Measurements from ENCODE around the gene KRTAP29-1.

KRTAP29-1 gene

DNA sequence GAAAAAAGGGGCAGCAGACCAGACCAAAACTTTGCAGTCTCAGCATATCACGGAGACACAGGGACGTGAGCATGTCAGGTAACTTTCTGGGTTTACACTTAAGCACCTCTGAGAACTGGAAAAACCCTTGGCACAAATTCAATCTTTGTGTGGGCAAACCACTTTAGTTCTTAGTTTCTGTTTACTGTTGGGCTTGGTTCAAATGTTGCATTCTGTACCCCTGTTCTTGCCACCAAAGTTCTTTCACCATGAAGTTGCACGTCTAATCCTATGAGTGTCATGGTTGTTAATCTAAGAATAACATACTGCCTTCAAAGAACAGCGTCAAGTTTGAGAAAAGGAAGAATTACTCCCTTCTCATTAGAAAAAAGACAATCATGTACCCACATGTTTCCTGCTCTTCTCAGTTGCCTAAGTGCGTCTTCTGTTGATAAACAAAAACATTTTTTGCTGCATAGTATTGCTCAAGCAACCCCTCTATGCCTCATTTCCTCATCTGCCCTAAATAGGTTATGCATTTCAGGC is 36.4 kb upstream of the KRTAP29-1 start:
- H3K27me3 ChIP-seq (ENCODE audit: insufficient read depth, low read length): no peaks in the 10 kb centered on the region
- no peak overlapping the region for H3K9ac ChIP-seq (ENCODE audit: low read depth, low read length)
- H3K36me3 ChIP-seq (ENCODE audit: insufficient read depth, low read depth, low read length): no peaks in the 10 kb centered on the region

DNA sequence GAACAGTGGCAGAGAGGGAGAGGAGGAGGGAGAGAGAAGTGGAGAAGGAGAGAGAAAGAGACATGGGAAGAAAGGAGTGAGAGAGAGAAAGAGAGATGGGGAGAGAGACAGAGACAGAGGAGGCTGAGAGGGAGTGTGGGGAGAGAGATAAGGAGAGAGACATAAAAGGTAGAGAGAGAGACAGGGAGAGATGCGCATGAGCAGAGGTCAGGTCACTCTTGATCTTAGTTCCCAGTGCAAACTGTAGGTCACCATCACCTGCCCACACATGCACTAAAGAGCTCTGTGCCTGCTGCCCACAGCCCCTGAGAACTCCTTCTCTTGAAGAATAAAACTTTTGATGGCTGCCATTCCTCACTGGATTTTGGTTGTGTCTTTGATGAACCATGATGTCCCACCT is 33.1 kb upstream of the KRTAP29-1 start:
- no peaks in the 10 kb centered on the region for H3K27me3 ChIP-seq (ENCODE audit: insufficient read depth, low read length)
- no peaks in the 10 kb centered on the region for H3K9me3 ChIP-seq (ENCODE audit: insufficient read depth, low read depth, low read length)
- no peaks in the 10 kb centered on the region for H3K36me3 ChIP-seq (ENCODE audit: insufficient read depth, low read depth, low read length)
- no peaks in the 10 kb centered on the region for H3K4me1 ChIP-seq (ENCODE audit: insufficient read depth, low read length)
- no peak overlapping the region for H3K9ac ChIP-seq (ENCODE audit: low read depth, low read length)
- no peak overlapping the region for H3K27ac ChIP-seq (ENCODE audit: low read length)
- no peak overlapping the region for H3K4me3 ChIP-seq (ENCODE audit: low read length)

More for the DNA sequence above, 36.4 kb upstream of the KRTAP29-1 start:
- H3K4me1 ChIP-seq (ENCODE audit: insufficient read depth, low read length): no peaks in the 10 kb centered on the region
- peaks cover 10% of the 10 kb centered on the region; the same call in 1 of the 2 replicates for H3K9me3 ChIP-seq (ENCODE audit: insufficient read depth, low read depth, low read length)
- no peak overlapping the region for H3K4me3 ChIP-seq (ENCODE audit: low read length)
- no peak overlapping the region for H3K27ac ChIP-seq (ENCODE audit: low read length)

DNA sequence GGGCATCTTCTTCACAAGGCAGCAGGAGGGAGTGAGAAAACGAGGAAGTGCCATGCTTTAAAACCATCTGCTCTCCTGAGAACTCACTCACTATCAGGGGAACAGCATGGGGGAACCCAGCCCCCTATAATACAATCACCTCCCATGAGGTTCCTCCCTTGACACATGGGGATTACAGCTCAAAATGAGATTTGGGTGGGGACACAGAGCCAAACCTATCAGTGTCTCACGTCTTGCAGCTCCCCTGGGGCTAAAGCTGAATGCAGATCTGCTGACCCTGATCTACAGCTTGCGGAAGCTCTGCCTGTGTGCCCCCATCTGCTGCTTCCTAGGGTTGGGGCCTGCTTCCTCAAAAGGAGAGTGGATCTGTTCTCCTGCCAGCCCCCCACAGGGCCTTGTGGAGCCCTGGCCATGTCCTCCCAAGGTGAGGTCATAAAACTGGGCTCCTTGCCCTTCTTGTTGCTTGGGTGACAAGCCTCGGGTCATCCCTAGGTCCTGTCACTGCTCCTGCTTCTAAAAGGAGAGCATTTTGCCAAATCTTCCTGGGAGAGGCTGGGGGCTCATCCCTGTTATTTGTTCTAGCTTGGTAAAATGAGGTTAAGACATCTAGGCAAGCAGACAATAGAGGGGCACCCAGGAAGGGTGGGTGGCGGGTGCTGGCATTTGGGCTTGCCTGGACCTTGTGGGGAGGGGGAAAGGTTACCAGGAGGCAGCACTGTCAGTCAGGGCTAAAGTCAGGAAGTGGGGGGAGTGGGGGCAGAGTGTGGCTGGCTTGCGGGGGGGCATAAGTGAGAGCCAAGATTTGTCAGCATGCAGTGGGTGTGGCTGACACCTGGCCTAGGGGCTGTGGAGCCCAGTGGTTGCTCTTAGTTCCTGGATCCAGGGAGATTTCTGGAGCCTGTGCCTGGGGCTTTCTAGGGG is 32.0 kb upstream of the KRTAP29-1 start:
- Histone ChIP-seq H3K36me3 (ENCODE audit: insufficient read depth, low read depth, low read length) (no peaks in the 10 kb centered on the region), H3K9me3 (ENCODE audit: insufficient read depth, low read depth, low read length) (no peaks in the 10 kb centered on the region), H3K27me3 (ENCODE audit: insufficient read depth, low read length) (no peaks in the 10 kb centered on the region), H3K4me1 (ENCODE audit: insufficient read depth, low read length) (no peaks in the 10 kb centered on the region), H3K27ac (ENCODE audit: low read length) (no peak overlapping the region), H3K9ac (ENCODE audit: low read depth, low read length) (no peak overlapping the region), H3K4me3 (ENCODE audit: low read length) (no peak overlapping the region)

DNA sequence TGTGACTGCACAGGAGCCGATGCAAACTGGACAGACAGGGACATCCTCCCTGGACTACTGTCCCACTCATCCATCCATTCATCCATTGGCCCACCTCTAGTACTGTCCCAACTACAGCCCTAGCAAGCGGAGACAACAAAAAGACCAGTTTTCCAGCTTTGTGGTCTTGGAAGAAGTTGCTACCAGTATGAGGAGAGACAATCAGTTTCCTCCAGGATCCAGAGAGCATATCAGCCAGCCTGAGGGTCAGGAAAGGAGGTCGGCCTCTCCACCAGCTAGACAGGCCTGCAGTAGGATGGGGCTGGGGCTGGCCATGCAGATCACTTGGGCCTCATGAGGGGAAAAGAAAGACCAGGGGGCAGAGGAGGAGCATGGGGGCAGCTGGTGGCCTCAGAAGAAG is 31.2 kb upstream of the KRTAP29-1 start:
- Histone ChIP-seq H3K9ac (ENCODE audit: low read depth, low read length) (no peak overlapping the region), H3K36me3 (ENCODE audit: insufficient read depth, low read depth, low read length) (no peaks in the 10 kb centered on the region), H3K4me3 (ENCODE audit: low read length) (no peak overlapping the region), H3K27ac (ENCODE audit: low read length) (no peak overlapping the region), H3K9me3 (ENCODE audit: insufficient read depth, low read depth, low read length) (no peaks in the 10 kb centered on the region), H3K4me1 (ENCODE audit: insufficient read depth, low read length) (no peaks in the 10 kb centered on the region), H3K27me3 (ENCODE audit: insufficient read depth, low read length) (no peaks in the 10 kb centered on the region)

DNA sequence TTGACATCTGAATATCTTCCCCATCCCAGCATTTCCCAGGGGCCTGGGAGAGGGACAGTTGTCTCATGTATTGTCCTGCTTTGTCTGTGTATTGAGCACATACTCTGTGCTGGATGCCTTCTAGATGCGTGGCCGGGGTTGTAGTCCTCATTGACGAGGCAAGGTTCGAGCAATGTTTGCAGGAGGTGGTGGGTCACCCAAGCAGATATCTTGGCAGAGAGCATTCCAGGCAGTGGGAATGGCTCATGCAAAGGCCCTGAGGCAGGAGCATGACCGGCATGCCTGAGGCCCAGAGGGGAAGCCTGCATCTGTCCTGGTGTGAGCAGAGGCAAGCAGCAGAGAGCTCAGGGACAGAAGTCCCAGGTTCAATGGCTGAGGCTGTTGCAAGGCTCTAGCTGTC is 30.4 kb upstream of the KRTAP29-1 start:
- H3K27ac ChIP-seq (ENCODE audit: low read length): no peak overlapping the region
- H3K27me3 ChIP-seq (ENCODE audit: insufficient read depth, low read length): no peaks in the 10 kb centered on the region
- no peak overlapping the region for H3K4me3 ChIP-seq (ENCODE audit: low read length)
- no peaks in the 10 kb centered on the region for H3K9me3 ChIP-seq (ENCODE audit: insufficient read depth, low read depth, low read length)
- no peaks in the 10 kb centered on the region for H3K36me3 ChIP-seq (ENCODE audit: insufficient read depth, low read depth, low read length)
- H3K4me1 ChIP-seq (ENCODE audit: insufficient read depth, low read length): no peaks in the 10 kb centered on the region
- H3K9ac ChIP-seq (ENCODE audit: low read depth, low read length): no peak overlapping the region

DNA sequence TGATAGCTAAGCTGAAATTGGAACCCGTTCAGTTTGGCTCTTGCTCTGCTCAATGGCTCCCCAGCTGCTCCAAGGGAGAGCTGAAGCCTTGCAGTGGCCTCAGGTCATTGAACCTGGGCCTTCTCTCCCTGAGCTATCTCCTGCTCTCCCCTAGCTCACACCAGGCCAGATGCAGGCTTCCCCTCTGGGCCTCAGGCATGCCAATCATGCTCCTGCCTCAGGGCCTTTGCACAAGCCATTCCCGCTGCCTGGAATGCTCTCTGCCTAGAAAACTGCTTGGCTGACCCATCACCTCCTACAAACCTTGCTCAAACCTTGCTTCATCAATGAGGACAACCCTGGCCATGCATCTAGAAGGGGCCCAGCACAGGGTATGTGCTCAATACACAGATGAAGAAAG is 29.6 kb upstream of the KRTAP29-1 start:
- no peaks in the 10 kb centered on the region for H3K36me3 ChIP-seq (ENCODE audit: insufficient read depth, low read depth, low read length)

DNA sequence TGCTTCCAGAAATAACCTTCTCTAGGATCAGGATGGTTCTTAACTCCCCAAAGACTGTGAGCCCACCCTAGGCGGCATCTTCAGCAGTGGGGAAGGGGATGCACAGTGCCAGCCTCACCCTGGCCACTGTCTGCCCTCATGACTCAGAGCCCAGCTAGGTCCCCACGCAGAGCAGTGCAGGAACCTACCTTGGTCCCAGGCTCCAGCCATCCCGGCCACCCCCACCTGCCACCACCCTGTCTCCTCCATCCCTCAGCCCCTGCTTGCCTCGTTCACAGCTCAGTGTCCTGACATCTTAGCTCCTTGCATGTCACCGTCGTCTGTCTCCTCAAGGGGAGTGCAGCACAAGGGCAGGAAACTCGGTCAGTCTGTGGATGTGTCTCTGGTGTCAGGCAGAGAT is 29.0 kb upstream of the KRTAP29-1 start:
- H3K4me1 ChIP-seq (ENCODE audit: insufficient read depth, low read length): no peaks in the 10 kb centered on the region
- no peaks in the 10 kb centered on the region for H3K9me3 ChIP-seq (ENCODE audit: insufficient read depth, low read depth, low read length)
- H3K36me3 ChIP-seq (ENCODE audit: insufficient read depth, low read depth, low read length): no peaks in the 10 kb centered on the region
- no peaks in the 10 kb centered on the region for H3K27me3 ChIP-seq (ENCODE audit: insufficient read depth, low read length)
- H3K27ac ChIP-seq (ENCODE audit: low read length): no peak overlapping the region
- H3K4me3 ChIP-seq (ENCODE audit: low read length): no peak overlapping the region
- H3K9ac ChIP-seq (ENCODE audit: low read depth, low read length): no peak overlapping the region

More for the DNA sequence above, 29.6 kb upstream of the KRTAP29-1 start:
- H3K4me1 ChIP-seq (ENCODE audit: insufficient read depth, low read length): no peaks in the 10 kb centered on the region
- H3K9ac ChIP-seq (ENCODE audit: low read depth, low read length): no peak overlapping the region
- no peak overlapping the region for H3K4me3 ChIP-seq (ENCODE audit: low read length)
- no peaks in the 10 kb centered on the region for H3K27me3 ChIP-seq (ENCODE audit: insufficient read depth, low read length)
- H3K9me3 ChIP-seq (ENCODE audit: insufficient read depth, low read depth, low read length): no peaks in the 10 kb centered on the region
- no peak overlapping the region for H3K27ac ChIP-seq (ENCODE audit: low read length)

DNA sequence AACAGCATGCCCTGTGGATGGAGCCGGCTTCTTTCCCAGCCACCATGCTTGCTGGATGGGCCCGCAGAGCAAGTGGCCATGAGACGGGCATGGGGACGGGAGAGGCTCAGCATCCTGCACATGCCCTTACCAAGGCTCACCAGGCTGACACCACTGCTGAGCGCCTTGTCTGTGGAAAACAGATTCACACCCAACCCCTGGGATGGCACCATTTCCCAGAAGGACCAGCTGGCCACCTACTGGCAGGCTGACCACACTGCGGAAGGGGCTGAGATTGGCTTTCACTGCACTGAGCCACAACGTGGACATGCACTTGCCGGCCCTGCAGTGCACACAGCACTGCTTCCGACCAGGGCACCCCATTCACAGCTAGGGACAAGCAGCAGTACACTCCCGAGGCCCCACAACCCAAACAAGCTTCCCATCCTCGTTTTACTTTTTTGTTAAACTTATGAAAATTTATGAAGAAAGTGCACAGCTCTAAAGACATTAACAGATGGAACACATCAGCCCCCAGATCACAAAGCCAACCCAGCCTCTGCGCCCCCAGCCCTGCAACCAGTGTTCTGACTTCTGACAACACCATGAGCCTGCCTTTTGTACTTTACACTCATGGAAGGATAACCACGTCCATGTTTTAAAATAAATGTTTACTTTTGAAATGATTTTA is 26.8 kb upstream of the KRTAP29-1 start:
- no peak overlapping the region for H3K4me3 ChIP-seq (ENCODE audit: low read length)
- no peaks in the 10 kb centered on the region for H3K27me3 ChIP-seq (ENCODE audit: insufficient read depth, low read length)
- no peaks in the 10 kb centered on the region for H3K9me3 ChIP-seq (ENCODE audit: insufficient read depth, low read depth, low read length)
- no peaks in the 10 kb centered on the region for H3K36me3 ChIP-seq (ENCODE audit: insufficient read depth, low read depth, low read length)
- H3K9ac ChIP-seq (ENCODE audit: low read depth, low read length): no peak overlapping the region
- H3K4me1 ChIP-seq (ENCODE audit: insufficient read depth, low read length): no peaks in the 10 kb centered on the region
- H3K27ac ChIP-seq (ENCODE audit: low read length): no peak overlapping the region

DNA sequence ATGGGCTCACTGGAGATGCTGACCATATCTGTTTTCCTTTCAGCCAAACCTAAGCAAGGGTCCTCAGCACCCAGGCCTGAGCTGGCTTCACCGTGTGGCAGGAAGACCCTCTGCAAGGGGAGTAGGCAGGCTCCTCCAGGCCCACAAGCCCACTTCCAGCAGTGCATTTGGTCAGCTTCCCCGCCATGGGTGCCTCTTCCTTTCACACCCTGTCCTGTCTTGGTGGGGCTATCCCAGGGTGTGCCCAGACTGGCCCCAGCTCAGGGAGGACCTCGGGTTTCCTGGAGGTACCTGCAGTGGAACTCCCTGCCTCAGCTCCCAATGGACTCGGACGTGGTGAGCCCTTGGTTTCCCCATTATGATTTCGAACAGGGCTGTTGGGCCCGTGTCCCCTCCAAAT is 25.6 kb upstream of the KRTAP29-1 start:
- Histone ChIP-seq H3K9me3 (ENCODE audit: insufficient read depth, low read depth, low read length) (no peaks in the 10 kb centered on the region), H3K27ac (ENCODE audit: low read length) (no peak overlapping the region), H3K9ac (ENCODE audit: low read depth, low read length) (no peak overlapping the region), H3K27me3 (ENCODE audit: insufficient read depth, low read length) (no peaks in the 10 kb centered on the region), H3K4me1 (ENCODE audit: insufficient read depth, low read length) (no peaks in the 10 kb centered on the region), H3K4me3 (ENCODE audit: low read length) (no peak overlapping the region), H3K36me3 (ENCODE audit: insufficient read depth, low read depth, low read length) (no peaks in the 10 kb centered on the region)

DNA sequence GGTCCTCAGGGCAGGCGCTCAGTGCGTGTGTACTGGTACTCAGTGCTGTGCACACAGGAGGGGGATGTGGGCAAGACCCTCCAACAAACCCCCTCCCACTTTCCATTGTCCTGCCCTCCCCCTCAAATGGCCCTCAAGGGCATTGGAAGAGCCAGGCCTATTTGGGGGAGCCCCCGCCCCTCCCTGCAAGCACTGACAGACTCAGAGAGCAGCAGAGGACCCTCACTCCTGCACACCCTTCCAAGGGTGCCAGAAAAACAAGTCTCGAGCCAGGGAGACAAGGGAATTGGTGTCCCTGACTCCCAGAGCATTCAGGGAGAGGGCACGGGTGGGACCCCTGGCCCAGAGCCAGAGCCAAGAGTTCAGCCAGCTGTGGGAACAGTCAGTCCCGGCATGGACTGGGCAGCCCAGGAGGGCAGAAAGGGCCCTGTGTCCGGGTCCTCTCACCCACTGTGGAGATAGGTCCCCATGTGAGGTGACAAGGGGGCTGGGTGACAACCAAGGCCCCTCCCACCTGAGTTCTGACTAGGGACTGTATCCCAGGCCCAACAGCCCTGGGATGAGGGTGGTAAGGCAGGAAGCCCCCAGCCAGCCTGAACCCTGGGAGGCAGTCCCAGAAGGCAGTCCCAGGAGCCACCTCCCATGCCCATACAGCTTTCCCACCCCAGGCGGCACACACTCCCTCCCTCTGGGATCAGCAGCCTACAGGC is 24.9 kb upstream of the KRTAP29-1 start:
- Histone ChIP-seq H3K36me3 (ENCODE audit: insufficient read depth, low read depth, low read length) (no peaks in the 10 kb centered on the region), H3K27me3 (ENCODE audit: insufficient read depth, low read length) (no peaks in the 10 kb centered on the region), H3K4me3 (ENCODE audit: low read length) (no peak overlapping the region), H3K9me3 (ENCODE audit: insufficient read depth, low read depth, low read length) (no peaks in the 10 kb centered on the region), H3K4me1 (ENCODE audit: insufficient read depth, low read length) (no peaks in the 10 kb centered on the region), H3K27ac (ENCODE audit: low read length) (no peak overlapping the region), H3K9ac (ENCODE audit: low read depth, low read length) (no peak overlapping the region)

DNA sequence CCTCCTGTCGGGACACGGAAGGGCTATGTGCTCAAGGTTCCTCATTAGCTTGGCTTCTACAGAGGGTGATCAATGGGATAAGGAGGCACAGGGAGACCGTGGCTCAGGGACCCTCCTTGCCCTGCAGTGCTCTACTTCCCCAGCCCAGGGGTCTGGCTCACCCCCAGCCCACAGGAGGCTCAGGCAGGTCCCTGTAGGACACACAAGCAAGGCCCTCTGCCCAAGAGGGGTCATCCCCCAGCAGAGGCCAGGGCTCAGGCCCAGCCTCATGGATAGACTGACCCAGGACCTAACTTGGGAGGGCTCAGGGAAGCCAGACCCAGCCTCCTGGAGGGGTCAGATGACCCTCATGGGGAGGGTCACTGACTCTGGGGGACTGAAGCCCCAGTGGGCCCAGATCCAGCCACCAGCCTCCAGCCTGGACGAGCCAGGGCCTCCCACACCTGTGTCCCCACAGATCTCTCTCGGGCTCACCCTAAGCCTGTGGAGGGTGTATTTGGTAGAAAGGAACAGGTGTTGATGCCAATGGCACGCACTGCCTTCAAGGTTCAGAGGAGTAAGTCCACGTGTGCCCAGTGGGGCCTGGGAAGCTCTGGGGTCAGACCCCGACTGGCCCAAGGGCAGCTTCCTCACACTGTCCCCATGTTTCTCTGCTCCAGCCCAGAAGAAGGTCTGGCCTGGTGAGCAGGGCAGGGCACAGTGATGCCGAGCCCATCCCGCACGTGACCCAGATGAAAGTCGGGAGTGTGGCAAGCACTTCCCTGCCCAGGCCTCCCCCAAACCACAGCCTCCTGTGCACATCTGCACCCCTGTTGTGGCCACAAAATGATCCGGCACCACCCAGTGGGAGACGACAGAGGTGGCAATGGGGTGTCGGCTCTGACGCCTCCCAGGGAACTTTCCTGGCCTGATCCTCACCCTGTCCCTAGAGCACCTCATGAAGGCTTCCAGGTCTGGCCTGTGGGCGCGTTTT is 23.8 kb upstream of the KRTAP29-1 start:
- Histone ChIP-seq H3K9me3 (ENCODE audit: insufficient read depth, low read depth, low read length) (no peaks in the 10 kb centered on the region), H3K4me1 (ENCODE audit: insufficient read depth, low read length) (no peaks in the 10 kb centered on the region), H3K4me3 (ENCODE audit: low read length) (no peak overlapping the region), H3K27me3 (ENCODE audit: insufficient read depth, low read length) (no peaks in the 10 kb centered on the region), H3K36me3 (ENCODE audit: insufficient read depth, low read depth, low read length) (no peaks in the 10 kb centered on the region), H3K27ac (ENCODE audit: low read length) (no peak overlapping the region), H3K9ac (ENCODE audit: low read depth, low read length) (no peak overlapping the region)

All from iPS-20b (cell line).